Fibroblast of peridontal ligament (primary cell): ENCODE data around the gene ANKRD10.

Source experiments
- DNase-seq: peaks from one replicate; pipeline ENCODE4 v3.0.0-alpha.2; 2010; ENCODE audit errors: extremely low read depth

The ANKRD10 gene

DNA sequence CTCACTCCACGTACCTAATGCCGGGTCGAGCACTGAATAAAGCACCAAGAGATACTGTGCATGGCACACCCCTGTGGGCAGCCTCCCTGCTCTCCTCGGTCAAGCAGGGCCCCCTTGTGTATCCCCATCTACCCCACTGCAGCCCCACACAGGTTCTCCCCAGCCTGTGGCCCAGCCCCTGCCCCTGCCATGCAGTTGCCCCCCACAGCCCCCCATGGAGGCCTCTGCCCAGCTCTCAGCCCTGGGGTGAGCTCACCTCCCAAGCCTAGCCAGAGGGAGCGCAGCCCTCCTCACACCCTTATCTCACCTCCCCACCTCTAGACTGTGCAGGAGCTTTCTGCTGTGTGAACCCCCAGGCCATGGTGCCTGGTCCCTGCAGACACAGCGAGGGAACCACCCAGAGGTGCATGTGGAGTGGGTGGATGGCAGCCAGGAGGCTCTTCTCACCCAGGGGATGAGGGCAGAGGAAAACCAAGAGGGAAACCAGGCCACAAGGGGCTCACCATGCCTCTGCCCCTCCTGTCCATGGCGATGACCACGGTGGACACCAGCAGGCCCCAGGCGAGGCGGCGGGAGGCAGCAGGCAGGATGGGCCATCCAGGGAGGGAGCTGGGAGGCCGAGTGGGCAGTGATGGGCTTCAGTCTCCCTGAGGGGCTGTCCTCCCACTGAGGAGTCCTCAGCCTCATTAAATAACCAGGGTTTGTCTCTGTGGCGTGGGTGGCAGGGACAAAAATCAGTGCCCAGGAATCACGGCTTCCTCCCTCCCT lies 83.2 kb downstream of the ANKRD10 start:
- DNase-seq: no peak

- no peak for DNase-seq
Measured at GRCh38 chr13:110830800-110831371, 84.0 kb downstream of the ANKRD10 start.

DNA sequence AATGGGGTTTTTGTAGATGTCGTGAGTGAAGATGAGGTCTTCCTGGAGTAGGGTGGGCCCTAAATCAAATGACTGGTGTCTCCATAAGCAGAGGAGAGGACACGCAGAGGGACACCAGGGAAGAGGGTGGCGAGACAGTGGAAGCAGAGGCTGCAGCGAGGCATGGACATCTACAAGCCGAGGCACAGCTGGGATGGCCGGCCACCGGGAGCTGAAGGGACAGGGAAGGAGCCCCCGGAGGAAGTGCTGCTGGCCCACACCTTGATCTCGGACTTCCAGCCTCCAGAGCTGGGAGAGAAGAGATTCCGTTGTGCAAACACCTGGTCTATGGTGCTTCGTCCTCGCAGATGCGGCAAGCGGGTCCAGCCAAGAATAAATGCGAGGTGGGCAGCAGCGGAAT lies 84.5 kb downstream of the ANKRD10 start:
- no peak for DNase-seq

GRCh38 chr13:110829486-110829885 lies 85.4 kb downstream of the ANKRD10 start:
- DNase-seq: no peak

DNA sequence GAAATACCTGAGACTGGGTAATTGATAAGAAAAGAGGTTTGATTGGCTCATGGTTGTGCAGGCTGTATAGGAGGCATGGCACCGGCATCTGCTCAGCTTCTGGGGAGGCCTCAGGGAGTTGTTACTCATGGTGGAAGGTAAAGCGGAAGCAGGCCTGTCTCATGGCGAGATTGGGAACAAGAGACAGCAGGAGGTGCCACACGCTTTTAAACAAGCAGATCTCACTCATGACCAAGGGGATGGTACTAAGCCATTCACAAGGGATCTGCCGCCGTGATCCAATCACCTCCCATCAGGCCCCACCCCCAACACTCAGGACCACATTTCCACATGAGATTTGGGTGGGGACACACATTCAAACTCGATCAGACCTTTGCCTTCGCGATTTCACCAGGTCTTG lies 86.2 kb downstream of the ANKRD10 start:
- no peak for DNase-seq
